Nephron progenitor cell (in vitro differentiated cells): ENCODE results near the gene CHRNA4.

ENCODE experiments used
- DNase-seq: peaks from one replicate; pipeline ENCODE4 v3.0.0; 2021
- H3K27ac Mint-ChIP-seq: 2 replicates; pipeline ENCODE4 v1.8.0; 2021; ENCODE audit warnings: mild to moderate bottlenecking, moderate library complexity, mixed read lengths
- H3K27me3 Mint-ChIP-seq: 2 replicates; pipeline ENCODE4 v1.8.0; 2021; ENCODE audit warnings: mild to moderate bottlenecking, low read depth, mixed read lengths; ENCODE audit not compliant: poor library complexity
- H3K36me3 Mint-ChIP-seq: 2 replicates; pipeline ENCODE4 v1.8.0; 2021; ENCODE audit warnings: low read depth, mixed read lengths
- H3K4me1 Mint-ChIP-seq: 2 replicates; pipeline ENCODE4 v1.8.0; 2021; ENCODE audit warnings: mixed read lengths
- H3K4me3 Mint-ChIP-seq: 2 replicates; pipeline ENCODE4 v1.8.0; 2021; ENCODE audit warnings: mild to moderate bottlenecking, moderate library complexity, mixed read lengths
- H3K9me3 Mint-ChIP-seq: 2 replicates; pipeline ENCODE4 v1.8.0; 2021; ENCODE audit warnings: mild to moderate bottlenecking, moderate library complexity, mixed read lengths
- TF ChIP-seq, protein P1 (sequence below): fragments of 200-600 bp; sonication (generic); IDR thresholded peaks from 2 replicates; pipeline ENCODE4 v1.5.0; 2021; ENCODE audit warnings: antibody characterized with exemption

CHRNA4 gene

DNA sequence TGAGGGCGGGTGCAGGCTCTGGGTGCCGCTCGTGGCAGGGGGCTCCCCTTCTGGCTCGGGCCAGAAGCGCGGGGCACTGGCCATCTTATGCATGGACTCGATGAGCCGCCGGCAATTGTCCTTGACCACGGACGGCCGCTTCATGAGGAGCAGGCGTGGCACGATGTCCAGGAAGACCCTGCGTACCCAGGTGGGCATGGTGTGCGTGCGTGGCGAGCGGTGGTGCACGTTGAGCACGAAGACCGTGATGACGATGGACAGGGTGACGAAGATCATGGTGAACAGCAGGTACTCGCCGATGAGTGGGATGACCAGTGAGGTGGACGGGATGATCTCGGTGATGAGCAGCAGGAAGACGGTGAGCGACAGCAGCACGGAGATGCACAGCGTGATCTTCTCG lies 11.0 kb downstream of the CHRNA4 start:
- Mint-ChIP-seq H3K4me3 (no peak overlapping the region), H3K27ac (no peak overlapping the region), H3K9me3 (peaks cover 4% of the 10 kb centered on the region), H3K27me3 (peaks cover 10% of the 10 kb centered on the region), H3K36me3 (no peaks in the 10 kb centered on the region), H3K4me1 (peaks cover 22% of the 10 kb centered on the region)
- no peak for DNase-seq
- TF ChIP-seq, protein P1, sequence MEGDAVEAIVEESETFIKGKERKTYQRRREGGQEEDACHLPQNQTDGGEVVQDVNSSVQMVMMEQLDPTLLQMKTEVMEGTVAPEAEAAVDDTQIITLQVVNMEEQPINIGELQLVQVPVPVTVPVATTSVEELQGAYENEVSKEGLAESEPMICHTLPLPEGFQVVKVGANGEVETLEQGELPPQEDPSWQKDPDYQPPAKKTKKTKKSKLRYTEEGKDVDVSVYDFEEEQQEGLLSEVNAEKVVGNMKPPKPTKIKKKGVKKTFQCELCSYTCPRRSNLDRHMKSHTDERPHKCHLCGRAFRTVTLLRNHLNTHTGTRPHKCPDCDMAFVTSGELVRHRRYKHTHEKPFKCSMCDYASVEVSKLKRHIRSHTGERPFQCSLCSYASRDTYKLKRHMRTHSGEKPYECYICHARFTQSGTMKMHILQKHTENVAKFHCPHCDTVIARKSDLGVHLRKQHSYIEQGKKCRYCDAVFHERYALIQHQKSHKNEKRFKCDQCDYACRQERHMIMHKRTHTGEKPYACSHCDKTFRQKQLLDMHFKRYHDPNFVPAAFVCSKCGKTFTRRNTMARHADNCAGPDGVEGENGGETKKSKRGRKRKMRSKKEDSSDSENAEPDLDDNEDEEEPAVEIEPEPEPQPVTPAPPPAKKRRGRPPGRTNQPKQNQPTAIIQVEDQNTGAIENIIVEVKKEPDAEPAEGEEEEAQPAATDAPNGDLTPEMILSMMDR = no peak

DNA sequence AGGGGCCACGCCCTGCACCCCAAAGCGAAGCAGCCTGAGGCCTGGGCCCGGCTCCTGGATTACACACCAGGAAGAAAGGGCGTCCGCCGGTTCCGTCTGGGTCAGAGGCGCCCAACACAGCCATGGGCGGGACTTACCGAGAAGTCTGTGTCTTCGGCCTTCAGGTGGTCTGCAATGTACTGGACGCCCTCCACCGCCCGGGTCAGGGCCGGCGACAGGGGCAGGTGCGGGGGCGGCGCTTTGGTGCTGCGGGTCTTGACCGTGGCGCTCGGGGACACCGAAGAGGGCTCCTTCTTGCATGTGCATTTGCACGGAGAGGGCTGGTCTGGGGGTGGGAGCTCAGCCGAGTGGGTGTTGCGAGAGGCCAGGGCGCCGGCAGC lies 11.6 kb downstream of the CHRNA4 start:
- no peaks in the 10 kb centered on the region for H3K36me3 Mint-ChIP-seq
- peaks cover 24% of the 10 kb centered on the region for H3K4me1 Mint-ChIP-seq
- TF ChIP-seq, protein P1 = no peak
- H3K4me3 Mint-ChIP-seq = no peak overlapping the region
- H3K27ac Mint-ChIP-seq = no peak overlapping the region
- peaks cover 4% of the 10 kb centered on the region for H3K9me3 Mint-ChIP-seq
- peaks cover 8% of the 10 kb centered on the region for H3K27me3 Mint-ChIP-seq
- no peak for DNase-seq

DNA sequence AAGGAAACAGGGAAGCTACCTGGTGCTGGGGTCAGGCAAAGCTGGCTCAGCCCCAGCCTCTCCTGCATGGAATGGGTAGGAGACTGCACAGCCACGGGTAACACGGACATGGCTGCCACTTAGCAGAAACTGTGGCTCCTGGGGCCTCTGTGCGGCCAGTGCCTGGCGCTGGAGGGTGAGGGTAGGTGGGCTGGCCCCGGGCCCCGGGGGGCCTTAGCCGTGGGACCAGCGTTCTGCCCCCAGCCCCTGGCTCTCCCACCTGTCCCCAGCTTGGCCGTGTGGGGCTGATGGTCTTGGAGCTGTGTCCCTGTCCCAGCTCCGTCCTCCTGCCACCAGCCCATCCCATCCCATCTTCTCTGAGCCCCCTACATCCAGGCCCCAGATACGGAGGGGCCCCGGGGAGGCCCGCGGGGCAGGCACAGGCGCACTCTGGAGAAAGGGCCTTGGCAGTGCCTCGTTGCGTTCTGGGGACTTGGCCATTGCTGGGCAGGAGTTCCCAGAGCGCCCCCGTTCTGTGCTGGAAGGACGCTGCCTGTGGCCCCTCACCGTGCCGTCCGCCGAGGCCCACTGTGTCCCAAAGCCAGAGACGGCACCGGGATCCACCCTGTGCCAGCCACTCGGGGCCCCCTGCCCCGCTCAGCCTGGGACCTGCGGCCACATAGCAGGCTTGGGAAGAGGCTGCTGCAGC lies 12.2 kb downstream of the CHRNA4 start:
- Mint-ChIP-seq H3K27ac (no peak overlapping the region), H3K9me3 (peaks cover 4% of the 10 kb centered on the region), H3K36me3 (no peaks in the 10 kb centered on the region), H3K27me3 (peaks cover 4% of the 10 kb centered on the region), H3K4me3 (no peak overlapping the region), H3K4me1 (peaks cover 29% of the 10 kb centered on the region)
- TF ChIP-seq, protein P1 = no peak
- DNase-seq = no peak

DNA sequence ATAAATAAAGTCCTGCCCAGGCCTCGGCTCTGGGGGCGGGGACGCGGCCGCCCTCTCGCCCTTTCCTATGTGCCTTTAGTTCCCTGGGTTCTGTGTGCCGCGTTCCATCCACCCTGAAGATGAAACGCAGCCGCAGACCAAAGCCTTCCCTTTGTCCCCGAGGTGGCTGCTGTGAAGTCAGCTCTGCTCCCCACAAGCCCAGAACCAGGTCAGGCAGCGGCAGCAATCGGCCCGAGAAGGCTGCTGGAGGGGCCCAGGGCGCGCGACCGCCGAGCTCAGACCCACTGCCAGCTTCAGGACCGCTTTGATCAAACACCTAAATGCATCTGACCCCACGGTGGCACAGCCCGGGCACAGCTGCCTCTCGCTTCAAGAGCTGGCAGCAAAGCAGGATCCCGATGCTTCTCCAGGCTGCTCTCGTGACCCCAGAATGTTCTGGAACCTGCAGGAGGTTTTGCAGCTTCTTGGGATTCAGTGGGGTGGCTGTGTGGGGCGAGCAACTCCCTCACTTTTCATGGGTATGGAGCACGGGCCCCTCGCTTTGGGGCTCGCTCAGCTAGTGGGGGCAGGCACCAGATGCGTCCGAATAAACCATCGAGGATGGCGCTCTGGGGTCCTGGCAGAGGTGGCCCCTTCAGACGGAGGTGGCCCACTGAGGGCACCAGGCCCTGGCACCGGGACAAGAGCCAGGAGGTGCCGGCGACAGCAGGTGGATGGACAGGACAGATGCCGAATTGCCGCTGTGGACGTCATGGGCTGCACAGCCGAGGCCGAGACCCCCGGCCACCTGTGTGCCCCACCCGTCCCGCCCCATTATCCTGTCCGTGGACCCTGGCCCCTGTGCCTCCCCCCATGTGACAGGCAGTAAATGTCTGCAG lies 13.0 kb downstream of the CHRNA4 start:
- H3K27ac Mint-ChIP-seq = no peak overlapping the region
- TF ChIP-seq, protein P1 = no peak
- H3K9me3 Mint-ChIP-seq = peaks cover 4% of the 10 kb centered on the region
- peaks cover 33% of the 10 kb centered on the region for H3K4me1 Mint-ChIP-seq
- H3K36me3 Mint-ChIP-seq = no peaks in the 10 kb centered on the region
- peaks cover 4% of the 10 kb centered on the region for H3K27me3 Mint-ChIP-seq
- no peak overlapping the region for H3K4me3 Mint-ChIP-seq
- DNase-seq = no peak

DNA sequence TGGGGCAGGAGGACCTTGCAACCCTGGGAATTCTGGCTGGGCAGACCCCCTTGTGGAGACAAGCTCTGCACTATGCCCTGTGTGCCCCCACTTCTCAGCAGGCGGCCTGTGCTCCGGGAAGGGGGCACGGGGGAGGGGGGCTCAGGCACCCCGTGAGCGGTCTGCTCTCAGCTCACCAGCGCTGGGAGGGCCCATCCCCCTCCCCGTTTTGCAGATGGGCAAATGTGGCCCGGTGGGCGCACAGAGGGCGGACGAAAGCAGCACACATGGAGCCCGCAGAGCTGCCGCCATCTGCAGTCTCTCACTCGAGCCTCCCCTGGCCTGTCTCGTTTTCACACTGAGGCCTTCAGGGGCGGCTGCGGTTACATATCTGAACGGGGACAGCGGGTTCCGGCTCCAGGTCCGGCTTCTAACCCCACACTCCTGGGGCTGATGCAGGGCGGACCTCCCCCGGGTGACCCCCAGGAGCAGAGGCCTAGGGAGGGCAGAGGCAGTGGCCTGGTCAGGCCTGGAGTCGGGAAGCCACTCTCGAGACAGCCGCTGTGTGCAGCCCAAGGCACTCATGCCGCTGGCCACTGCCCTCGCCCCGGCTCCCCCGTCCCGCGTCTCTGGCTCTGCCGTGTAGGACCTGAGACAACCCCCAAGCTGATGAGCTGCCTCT lies 13.9 kb downstream of the CHRNA4 start:
- peaks cover 5% of the 10 kb centered on the region for H3K9me3 Mint-ChIP-seq
- peaks cover 5% of the 10 kb centered on the region for H3K27me3 Mint-ChIP-seq
- H3K27ac Mint-ChIP-seq = no peak overlapping the region
- no peak for DNase-seq
- TF ChIP-seq, protein P1 = no peak
- H3K36me3 Mint-ChIP-seq = no peaks in the 10 kb centered on the region
- peaks cover 30% of the 10 kb centered on the region for H3K4me1 Mint-ChIP-seq
- no peak overlapping the region for H3K4me3 Mint-ChIP-seq
